ENCODE results near the gene CEP112.

- TF ChIP-seq, protein P1, sequence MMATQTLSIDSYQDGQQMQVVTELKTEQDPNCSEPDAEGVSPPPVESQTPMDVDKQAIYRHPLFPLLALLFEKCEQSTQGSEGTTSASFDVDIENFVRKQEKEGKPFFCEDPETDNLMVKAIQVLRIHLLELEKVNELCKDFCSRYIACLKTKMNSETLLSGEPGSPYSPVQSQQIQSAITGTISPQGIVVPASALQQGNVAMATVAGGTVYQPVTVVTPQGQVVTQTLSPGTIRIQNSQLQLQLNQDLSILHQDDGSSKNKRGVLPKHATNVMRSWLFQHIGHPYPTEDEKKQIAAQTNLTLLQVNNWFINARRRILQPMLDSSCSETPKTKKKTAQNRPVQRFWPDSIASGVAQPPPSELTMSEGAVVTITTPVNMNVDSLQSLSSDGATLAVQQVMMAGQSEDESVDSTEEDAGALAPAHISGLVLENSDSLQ (IDR thresholded peaks at IDR 0.05), result no peak
- TF ChIP-seq SP1 (IDR thresholded peaks at IDR 0.05) (no peak), SUZ12 (IDR thresholded peaks at IDR 0.05) (no peak), L3MBTL2 (conservative IDR thresholded peaks at IDR 0.05) (no peak), FOXA1 (IDR thresholded peaks at IDR 0.05) (no peak), HDGF (IDR thresholded peaks at IDR 0.05; ENCODE audit: borderline replicate concordance) (no peak), NFRKB (IDR thresholded peaks at IDR 0.05) (no peak), FOXK2 (IDR thresholded peaks at IDR 0.05) (no peak), TARDBP (IDR thresholded peaks at IDR 0.05) (no peak), ZNF384 (IDR thresholded peaks at IDR 0.05) (no peak), ARNT (IDR thresholded peaks at IDR 0.05) (no peak), FOXM1 (IDR thresholded peaks at IDR 0.05; ENCODE audit: borderline replicate concordance) (no peak), ELF4 (IDR thresholded peaks at IDR 0.05) (no peak), LEF1 (IDR thresholded peaks at IDR 0.05; ENCODE audit: borderline replicate concordance) (no peak)
Observed at GRCh38 chr17:65762973-65763372, 429.0 kb downstream of the CEP112 start.

Data from HEK293T (cell line).